ENCODE measurements around the gene AFM. TPM values are rescaled to one million over a fixed set of nuclear protein-coding genes. Genes with fewer than 3 reads are reported as not detected.

The AFM gene
- polyA plus RNA-seq, 1 donor from 2014 or later, result not detected

GRCh38 chr4:73452953-73453700 lies 28.4 kb upstream of the AFM start:
- Histone ChIP-seq H4K20me1 (ENCODE audit: insufficient read depth) (no peaks in the 10 kb centered on the region), H3K9ac (ENCODE audit: low read length) (no peak overlapping the region), H3K79me2 (replicated peaks; ENCODE audit: insufficient read depth, low read length) (no peaks in the 10 kb centered on the region), H3K27me3 (ENCODE audit: insufficient read depth, low read depth, low read length) (peaks cover 25% of the 10 kb centered on the region), H2AFZ (ENCODE audit: low read depth, low read length) (no peak overlapping the region), H3K4me3 (ENCODE audit: low read length) (no peak overlapping the region), H3K9me2 (ENCODE audit: insufficient read depth, low read length) (no peaks in the 10 kb centered on the region), H3F3A (ENCODE audit: insufficient read depth, low read length, poor library complexity, severe bottlenecking) (no peaks in the 10 kb centered on the region), H3K9me3 (ENCODE audit: low read length) (no peaks in the 10 kb centered on the region), H3K36me3 (ENCODE audit: insufficient read depth, low read length) (no peaks in the 10 kb centered on the region), H3K27ac (ENCODE audit: low read length) (no peak overlapping the region), H3K4me2 (ENCODE audit: low read length) (no peak overlapping the region)
- TF ChIP-seq SMC3 (conservative IDR thresholded peaks at IDR 0.05; ENCODE audit: poor library complexity) (no peak), MXI1 (conservative IDR thresholded peaks at IDR 0.05; ENCODE audit: poor library complexity, severe bottlenecking) (no peak), RAD21 (conservative IDR thresholded peaks at IDR 0.05) (no peak), POLR2AphosphoS5 (IDR thresholded peaks at IDR 0.05) (no peak), TAF1 (IDR thresholded peaks at IDR 0.05; ENCODE audit: low read depth) (no peak)

- no peak overlapping the region for H2AFZ ChIP-seq (ENCODE audit: low read depth, low read length)
- H3K27ac ChIP-seq (ENCODE audit: low read length), result no peak overlapping the region
- no peak overlapping the region for H3K9ac ChIP-seq (ENCODE audit: low read length)
- H3F3A ChIP-seq (ENCODE audit: insufficient read depth, low read length, poor library complexity, severe bottlenecking), result no peaks in the 10 kb centered on the region
- H3K4me3 ChIP-seq (ENCODE audit: low read length), result no peak overlapping the region
- H4K20me1 ChIP-seq (ENCODE audit: insufficient read depth), result no peaks in the 10 kb centered on the region
- H3K9me2 ChIP-seq (ENCODE audit: insufficient read depth, low read length), result no peaks in the 10 kb centered on the region
- no peaks in the 10 kb centered on the region for H3K36me3 ChIP-seq (ENCODE audit: insufficient read depth, low read length)
- no peaks in the 10 kb centered on the region for H3K9me3 ChIP-seq (ENCODE audit: low read length)
- no peaks in the 10 kb centered on the region for H3K79me2 ChIP-seq (replicated peaks; ENCODE audit: insufficient read depth, low read length)
- no peak overlapping the region for H3K4me2 ChIP-seq (ENCODE audit: low read length)
- TF ChIP-seq RAD21 (conservative IDR thresholded peaks at IDR 0.05), result no peak
- no peak for TF ChIP-seq MXI1 (conservative IDR thresholded peaks at IDR 0.05; ENCODE audit: poor library complexity, severe bottlenecking)
- no peak for TF ChIP-seq REST (IDR thresholded peaks at IDR 0.05; ENCODE audit: borderline replicate concordance)
- TF ChIP-seq CTCF (IDR thresholded peaks at IDR 0.05; ENCODE audit: poor library complexity, severe bottlenecking), result no peak
- H3K27me3 ChIP-seq (ENCODE audit: insufficient read depth, low read depth, low read length), result peaks cover 21% of the 10 kb centered on the region
Observed at GRCh38 chr4:73453701-73454005, 27.9 kb upstream of the AFM start.

GRCh38 chr4:73454920-73455319 lies 26.6 kb upstream of the AFM start:
- Histone ChIP-seq H3K27ac (ENCODE audit: low read length) (no peak overlapping the region), H3K4me3 (ENCODE audit: low read length) (no peak overlapping the region), H3K9me3 (ENCODE audit: low read length) (no peaks in the 10 kb centered on the region), H3K9ac (ENCODE audit: low read length) (no peak overlapping the region), H4K20me1 (ENCODE audit: insufficient read depth) (no peaks in the 10 kb centered on the region), H3F3A (ENCODE audit: insufficient read depth, low read length, poor library complexity, severe bottlenecking) (no peaks in the 10 kb centered on the region), H3K4me2 (ENCODE audit: low read length) (no peak overlapping the region), H3K9me2 (ENCODE audit: insufficient read depth, low read length) (no peaks in the 10 kb centered on the region), H3K36me3 (ENCODE audit: insufficient read depth, low read length) (no peaks in the 10 kb centered on the region), H3K79me2 (replicated peaks; ENCODE audit: insufficient read depth, low read length) (no peaks in the 10 kb centered on the region), H2AFZ (ENCODE audit: low read depth, low read length) (no peak overlapping the region), H3K27me3 (ENCODE audit: insufficient read depth, low read depth, low read length) (peaks cover 13% of the 10 kb centered on the region)
- TF ChIP-seq MXI1 (conservative IDR thresholded peaks at IDR 0.05; ENCODE audit: poor library complexity, severe bottlenecking) (no peak), EP300 (conservative IDR thresholded peaks at IDR 0.05; ENCODE audit: poor library complexity, severe bottlenecking) (no peak), REST (IDR thresholded peaks at IDR 0.05; ENCODE audit: borderline replicate concordance) (no peak), SMC3 (conservative IDR thresholded peaks at IDR 0.05; ENCODE audit: poor library complexity) (no peak), POLR2AphosphoS5 (IDR thresholded peaks at IDR 0.05) (no peak), RAD21 (conservative IDR thresholded peaks at IDR 0.05) (no peak), EZH2 (IDR thresholded peaks at IDR 0.05; ENCODE audit: borderline replicate concordance, insufficient read depth, low read length, poor library complexity, severe bottlenecking) (no peak), CTCF (IDR thresholded peaks at IDR 0.05; ENCODE audit: poor library complexity, severe bottlenecking) (no peak), TAF1 (IDR thresholded peaks at IDR 0.05; ENCODE audit: low read depth) (no peak)
